T-helper 2 cell treated with Interferon-gamma antibody and Interleukin-4, amounts not matched to agents 5 μg/mL and 100 μg/mL, for 36 hours (primary cell): Measurements from ENCODE around the gene SPATC1L.

ENCODE experiments used
- DNase-seq: peaks from one replicate; pipeline ENCODE4 v3.0.0; 2021; ENCODE audit warnings: low spot score
- H3K27ac Mint-ChIP-seq: one replicate; pipeline ENCODE4 v1.8.0; 2021; ENCODE audit warnings: mild to moderate bottlenecking, mixed read lengths
- H3K27me3 Mint-ChIP-seq: one replicate; pipeline ENCODE4 v1.8.0; 2021; ENCODE audit warnings: low read depth, mixed read lengths
- H3K36me3 Mint-ChIP-seq: one replicate; pipeline ENCODE4 v1.8.0; 2021; ENCODE audit warnings: low read depth, mixed read lengths
- H3K4me1 Mint-ChIP-seq: one replicate; pipeline ENCODE4 v1.8.0; 2021; ENCODE audit warnings: low read depth, mixed read lengths
- H3K4me3 Mint-ChIP-seq: one replicate; pipeline ENCODE4 v1.8.0; 2022; ENCODE audit warnings: mild to moderate bottlenecking, moderate library complexity, mixed read lengths
- H3K9me3 Mint-ChIP-seq: one replicate; pipeline ENCODE4 v1.8.0; 2021; ENCODE audit warnings: mixed read lengths

SPATC1L gene

DNA sequence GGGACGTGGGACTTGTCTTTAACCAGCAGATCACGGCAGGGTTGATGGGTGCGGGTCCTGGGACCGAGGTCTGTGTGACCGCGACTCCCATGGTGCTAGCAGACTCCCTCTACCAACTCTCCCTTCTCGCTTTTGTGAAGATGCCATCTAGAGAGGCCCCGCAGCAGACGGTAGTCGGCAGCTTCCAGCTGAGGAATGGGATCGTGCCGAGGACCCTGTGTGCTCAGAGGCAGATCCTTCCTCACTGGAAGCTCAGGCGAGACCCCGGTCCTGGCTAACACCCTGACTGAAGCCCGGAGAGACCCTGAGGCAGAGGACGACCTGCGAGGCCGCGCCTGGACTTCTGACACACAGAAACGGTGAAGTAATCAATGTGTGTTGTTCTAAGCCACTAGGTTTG lies 12.5 kb upstream of the SPATC1L start:
- peaks cover 47% of the 10 kb centered on the region for H3K36me3 Mint-ChIP-seq
- H3K27ac Mint-ChIP-seq = no peak overlapping the region
- H3K27me3 Mint-ChIP-seq = no peaks in the 10 kb centered on the region
- H3K4me3 Mint-ChIP-seq = no peak overlapping the region
- no peaks in the 10 kb centered on the region for H3K4me1 Mint-ChIP-seq
- no peaks in the 10 kb centered on the region for H3K9me3 Mint-ChIP-seq
- DNase-seq = no peak

DNA sequence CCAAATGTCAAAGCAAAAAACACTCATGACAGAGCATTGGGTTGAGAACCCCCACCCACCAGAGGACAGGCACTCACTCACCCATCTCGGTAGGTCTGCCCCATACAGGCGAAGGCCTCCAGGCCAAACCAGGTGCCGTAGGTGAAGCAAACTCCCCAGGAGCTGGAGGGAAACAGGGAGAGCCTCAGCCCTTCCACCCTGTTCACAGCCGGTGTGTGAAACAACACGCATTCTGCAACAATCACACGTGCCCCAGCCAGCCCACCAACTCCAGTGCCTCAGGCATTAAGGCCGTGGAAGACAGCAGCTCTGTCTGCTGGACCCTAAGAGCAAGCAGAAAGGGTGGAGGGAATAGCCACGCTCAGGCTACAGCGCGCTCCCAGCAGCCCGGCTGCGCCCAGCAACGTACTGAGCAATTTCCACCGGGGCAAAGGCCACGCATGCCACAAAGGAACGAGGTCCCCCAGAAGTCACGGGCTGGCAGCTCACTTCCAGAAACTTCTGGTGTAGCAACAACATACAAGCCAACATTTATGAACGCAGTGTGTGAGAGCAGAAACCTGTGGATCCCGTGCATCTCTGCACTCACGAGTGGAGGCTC lies 11.4 kb upstream of the SPATC1L start:
- no peak for DNase-seq
- H3K27me3 Mint-ChIP-seq = no peaks in the 10 kb centered on the region
- no peaks in the 10 kb centered on the region for H3K4me1 Mint-ChIP-seq
- H3K4me3 Mint-ChIP-seq = no peak overlapping the region
- H3K36me3 Mint-ChIP-seq = peaks cover 45% of the 10 kb centered on the region
- no peaks in the 10 kb centered on the region for H3K9me3 Mint-ChIP-seq
- no peak overlapping the region for H3K27ac Mint-ChIP-seq

DNA sequence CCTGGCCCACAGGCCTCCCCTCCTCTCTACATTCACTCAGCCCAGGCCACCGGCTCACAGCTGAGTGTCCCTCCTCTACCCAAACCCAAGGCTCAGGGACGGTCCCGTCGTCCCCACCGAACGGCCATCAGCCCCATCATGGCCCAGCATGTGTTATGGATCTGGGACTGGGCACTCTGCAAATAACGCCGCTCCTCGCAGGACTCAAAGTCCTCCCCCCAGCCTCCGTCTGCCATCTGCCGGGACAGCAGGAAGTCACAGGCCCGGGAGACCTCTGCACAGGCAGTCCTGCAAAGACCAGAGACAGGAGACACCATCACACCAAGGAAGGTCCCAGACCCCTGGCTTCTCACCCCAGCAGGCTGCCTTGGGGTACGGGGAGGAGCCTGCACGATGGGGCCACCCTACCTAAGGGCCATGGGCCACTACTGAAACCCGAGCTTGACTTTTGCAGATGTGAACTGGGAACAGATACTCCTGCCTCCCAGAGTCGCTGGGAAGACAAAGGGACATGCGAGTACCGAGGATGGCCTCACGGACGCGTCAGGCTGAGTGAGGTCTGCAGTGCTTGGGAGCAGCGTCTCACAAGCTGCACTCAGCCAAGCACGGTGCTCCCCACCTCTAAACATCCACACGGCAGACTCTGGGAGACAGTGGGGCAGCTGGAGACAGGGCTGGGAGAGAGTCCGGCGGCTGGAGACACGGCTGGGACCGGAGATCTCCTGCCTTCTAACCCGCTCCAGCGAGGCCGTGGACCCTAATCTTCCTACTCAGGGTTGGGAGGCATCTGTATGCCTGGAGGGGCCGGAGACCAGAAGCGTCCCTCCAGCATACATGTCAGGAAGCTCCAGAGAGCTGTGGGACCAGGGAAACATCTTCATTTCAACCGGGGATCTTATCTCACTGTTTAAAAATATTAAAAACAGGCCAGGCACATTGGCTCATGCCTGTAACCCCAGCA lies 10.4 kb upstream of the SPATC1L start:
- Mint-ChIP-seq H3K27ac (no peak overlapping the region), H3K4me1 (no peaks in the 10 kb centered on the region), H3K9me3 (no peaks in the 10 kb centered on the region), H3K4me3 (no peak overlapping the region), H3K36me3 (peaks cover 35% of the 10 kb centered on the region), H3K27me3 (no peaks in the 10 kb centered on the region)
- no peak for DNase-seq

DNA sequence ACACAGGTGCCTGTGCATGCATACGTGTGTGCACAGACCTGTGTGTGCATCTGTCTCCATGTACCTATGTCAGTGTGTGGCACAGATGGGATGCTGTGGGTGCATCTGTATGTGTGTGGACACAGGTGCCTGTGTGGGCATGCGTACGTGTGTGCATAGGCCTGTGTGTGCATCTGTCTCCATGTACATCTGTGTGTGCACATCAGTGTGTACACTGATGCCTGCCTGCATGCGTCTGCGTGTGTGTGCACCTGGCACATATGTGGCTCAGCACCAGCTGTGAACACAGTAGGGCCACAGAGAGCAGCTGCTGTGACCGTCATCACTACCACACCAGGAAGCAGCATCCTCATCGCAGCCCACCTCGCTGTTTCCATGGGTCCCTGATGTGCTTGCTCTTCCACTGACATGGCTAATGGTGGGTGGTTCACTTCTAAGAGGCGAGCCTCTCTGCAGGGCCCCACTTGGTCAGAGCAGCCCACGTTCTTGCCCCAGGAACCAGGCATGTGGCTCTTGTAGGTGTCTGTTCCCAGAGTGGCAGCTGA lies 9.6 kb upstream of the SPATC1L start:
- H3K9me3 Mint-ChIP-seq = no peaks in the 10 kb centered on the region
- H3K27me3 Mint-ChIP-seq = no peaks in the 10 kb centered on the region
- no peak overlapping the region for H3K4me3 Mint-ChIP-seq
- no peak overlapping the region for H3K27ac Mint-ChIP-seq
- DNase-seq = no peak
- H3K4me1 Mint-ChIP-seq = no peaks in the 10 kb centered on the region
- H3K36me3 Mint-ChIP-seq = peaks cover 29% of the 10 kb centered on the region

DNA sequence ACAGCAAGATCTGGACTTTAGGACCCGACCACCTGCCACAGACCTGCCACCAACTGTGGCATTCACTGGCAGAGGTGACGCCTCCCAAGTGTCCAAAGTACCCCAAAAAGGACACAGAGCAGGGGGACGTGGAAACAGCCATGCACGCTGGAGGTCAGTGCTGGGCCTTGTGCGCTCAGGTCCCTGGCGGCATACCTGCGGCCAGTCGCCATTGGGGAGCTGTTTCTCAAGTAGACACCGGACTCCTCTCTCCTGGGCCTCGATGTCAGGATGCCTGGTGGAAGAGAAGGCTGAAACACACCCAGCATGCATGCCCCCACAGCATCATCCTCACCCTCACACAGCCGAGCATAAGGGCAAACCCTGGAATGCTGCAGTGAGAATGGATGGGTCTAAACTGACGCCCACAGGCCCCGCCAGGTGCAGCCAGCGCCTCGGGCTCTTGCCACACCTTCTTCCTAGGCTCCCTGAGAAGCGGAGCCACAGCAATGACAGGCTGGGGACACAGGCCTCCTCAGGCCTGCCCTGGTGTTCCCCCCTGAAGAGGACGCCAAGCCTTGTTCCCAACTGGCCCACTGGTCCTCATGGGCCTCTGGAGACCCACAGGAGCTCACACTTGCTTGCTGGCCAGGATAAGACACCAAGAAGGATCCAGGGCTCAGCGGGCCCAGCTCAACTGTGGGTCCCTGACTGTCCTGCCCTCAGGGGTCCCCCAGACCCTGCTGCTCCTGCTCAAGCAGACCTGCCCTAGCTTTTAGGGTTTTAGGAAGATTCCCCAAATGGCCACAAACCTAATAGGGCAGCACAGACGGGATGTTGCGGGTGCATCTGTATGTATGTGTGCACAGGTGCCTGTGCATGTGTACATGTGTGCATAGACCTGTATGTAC lies 7.7 kb upstream of the SPATC1L start:
- H3K4me1 Mint-ChIP-seq = no peaks in the 10 kb centered on the region
- H3K4me3 Mint-ChIP-seq = no peak overlapping the region
- no peak for DNase-seq
- H3K27ac Mint-ChIP-seq = no peak overlapping the region
- H3K9me3 Mint-ChIP-seq = no peaks in the 10 kb centered on the region
- peaks cover 18% of the 10 kb centered on the region for H3K36me3 Mint-ChIP-seq
- H3K27me3 Mint-ChIP-seq = no peaks in the 10 kb centered on the region

DNA sequence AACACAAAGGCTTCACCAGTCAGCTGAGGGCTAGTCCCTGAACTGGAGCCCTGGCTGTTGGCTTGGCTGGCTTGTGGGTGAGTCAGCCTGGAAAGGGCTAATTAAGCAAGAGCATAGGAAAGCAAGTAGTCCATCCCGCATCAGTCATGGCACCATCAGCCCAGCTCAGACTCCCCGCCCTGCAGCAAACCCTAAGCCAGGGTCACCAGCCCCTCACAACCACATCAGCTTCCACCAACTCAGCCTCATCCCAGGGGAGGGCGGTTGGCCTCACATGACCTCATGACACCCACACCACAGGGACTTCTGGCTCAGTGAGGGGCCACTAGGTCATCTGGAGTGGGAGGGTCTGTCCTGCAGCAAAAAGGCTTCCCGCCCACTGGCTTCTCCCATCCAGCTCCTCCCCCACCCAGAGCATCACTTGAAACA lies 7.0 kb upstream of the SPATC1L start:
- no peaks in the 10 kb centered on the region for H3K27me3 Mint-ChIP-seq
- peaks cover 16% of the 10 kb centered on the region for H3K36me3 Mint-ChIP-seq
- H3K4me3 Mint-ChIP-seq = no peak overlapping the region
- no peaks in the 10 kb centered on the region for H3K4me1 Mint-ChIP-seq
- H3K27ac Mint-ChIP-seq = no peak overlapping the region
- no peak for DNase-seq
- no peaks in the 10 kb centered on the region for H3K9me3 Mint-ChIP-seq

DNA sequence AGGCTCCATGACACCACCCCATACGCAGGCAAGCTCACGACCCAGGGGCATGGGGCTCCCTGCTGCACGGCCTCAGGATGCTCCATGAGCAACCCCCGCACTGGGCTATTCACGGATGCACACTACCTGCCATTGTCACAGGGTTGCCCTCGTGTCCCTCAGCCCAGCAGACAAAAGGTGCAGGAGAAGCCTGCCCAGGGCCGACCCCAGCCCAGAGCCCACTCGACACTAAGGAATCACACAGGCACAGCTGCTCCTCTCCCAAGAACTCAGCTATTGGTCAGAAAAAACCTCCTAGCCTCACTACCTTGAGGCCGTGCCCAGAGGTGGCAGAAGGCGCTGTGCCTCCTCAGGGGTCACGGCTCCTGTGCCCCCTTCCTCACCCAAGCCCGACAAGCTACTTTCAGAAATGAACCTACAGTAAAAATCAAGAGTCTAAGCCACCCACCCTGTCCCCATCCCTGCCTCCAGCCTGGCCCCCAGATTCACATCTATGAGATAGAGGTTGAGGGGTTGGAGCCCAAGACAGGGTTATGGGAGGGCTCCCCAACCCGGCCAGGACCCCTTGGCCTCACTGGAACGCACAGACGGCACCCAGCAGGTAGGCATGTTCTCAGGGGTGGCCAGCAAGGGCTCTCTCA lies 6.4 kb upstream of the SPATC1L start:
- Mint-ChIP-seq H3K36me3 (peaks cover 16% of the 10 kb centered on the region), H3K27me3 (no peaks in the 10 kb centered on the region), H3K9me3 (no peaks in the 10 kb centered on the region), H3K27ac (no peak overlapping the region), H3K4me3 (no peak overlapping the region), H3K4me1 (peaks cover 2% of the 10 kb centered on the region)
- no peak for DNase-seq

DNA sequence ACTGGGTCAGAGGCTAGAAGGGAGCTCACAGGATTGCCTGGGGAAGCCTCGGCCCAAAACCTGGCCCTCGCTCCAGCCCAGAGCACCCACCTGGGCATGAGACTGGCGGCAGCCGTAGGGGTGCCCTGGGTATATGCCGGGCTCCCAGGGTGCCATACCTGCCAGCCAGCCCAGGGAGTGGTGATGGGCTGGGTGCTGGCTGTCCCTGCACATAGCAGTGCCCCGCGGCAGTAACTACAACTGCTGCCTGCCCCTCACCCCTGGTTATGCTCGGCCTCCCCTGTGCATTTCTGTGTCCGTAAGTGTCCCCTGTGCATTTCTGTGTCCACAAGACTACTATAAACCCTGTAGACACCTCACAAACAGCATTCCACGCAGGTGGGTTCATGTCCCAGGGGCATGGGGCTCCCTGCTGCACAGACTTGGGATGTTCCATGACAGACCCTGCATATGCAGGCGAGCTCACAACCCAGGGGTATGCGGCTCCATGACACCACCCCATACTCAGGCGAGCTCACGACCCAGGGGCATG lies 5.8 kb upstream of the SPATC1L start:
- Mint-ChIP-seq H3K27me3 (no peaks in the 10 kb centered on the region), H3K27ac (no peak overlapping the region), H3K36me3 (peaks cover 12% of the 10 kb centered on the region), H3K4me1 (peaks cover 5% of the 10 kb centered on the region), H3K9me3 (no peaks in the 10 kb centered on the region), H3K4me3 (no peak overlapping the region)
- no peak for DNase-seq

DNA sequence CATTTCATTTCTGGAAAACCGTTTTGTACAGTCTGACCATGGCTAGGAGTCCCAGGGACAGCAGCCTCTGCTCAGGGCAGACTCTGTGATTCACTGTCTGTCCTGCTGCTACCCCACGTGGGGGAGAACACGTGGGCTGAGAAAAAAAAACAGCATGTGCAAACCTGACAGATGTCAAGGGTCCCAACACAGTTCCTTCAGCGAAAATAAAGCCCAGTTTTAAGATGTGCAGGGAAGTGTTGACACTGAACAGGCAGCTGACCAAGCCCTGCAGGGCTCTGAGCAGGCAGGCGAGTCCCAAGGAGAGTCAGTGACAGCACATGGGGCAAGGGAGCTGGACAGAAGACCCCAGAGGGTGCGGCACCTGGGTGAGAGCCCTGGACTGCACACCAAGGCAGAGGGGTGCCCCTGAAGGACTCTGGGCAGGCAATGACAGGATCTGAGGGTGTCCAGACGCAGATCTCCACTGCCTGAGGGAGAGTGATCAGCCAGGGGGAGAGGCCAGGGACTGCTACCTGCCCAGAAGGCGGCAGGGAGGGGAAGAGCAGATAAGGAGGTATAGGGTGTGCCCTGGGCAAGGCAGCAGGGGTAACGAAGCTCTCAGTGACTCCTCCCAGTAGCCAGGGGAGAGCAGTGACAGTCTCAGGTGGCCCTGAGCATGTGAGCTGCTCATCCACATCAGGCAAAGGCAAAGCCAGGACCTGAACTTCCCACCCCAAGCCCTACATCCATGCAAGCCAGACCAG lies 5.1 kb upstream of the SPATC1L start:
- no peak for DNase-seq
- Mint-ChIP-seq H3K4me1 (peaks cover 6% of the 10 kb centered on the region), H3K9me3 (no peaks in the 10 kb centered on the region), H3K36me3 (peaks cover 11% of the 10 kb centered on the region), H3K27ac (no peak overlapping the region), H3K4me3 (no peak overlapping the region), H3K27me3 (no peaks in the 10 kb centered on the region)

DNA sequence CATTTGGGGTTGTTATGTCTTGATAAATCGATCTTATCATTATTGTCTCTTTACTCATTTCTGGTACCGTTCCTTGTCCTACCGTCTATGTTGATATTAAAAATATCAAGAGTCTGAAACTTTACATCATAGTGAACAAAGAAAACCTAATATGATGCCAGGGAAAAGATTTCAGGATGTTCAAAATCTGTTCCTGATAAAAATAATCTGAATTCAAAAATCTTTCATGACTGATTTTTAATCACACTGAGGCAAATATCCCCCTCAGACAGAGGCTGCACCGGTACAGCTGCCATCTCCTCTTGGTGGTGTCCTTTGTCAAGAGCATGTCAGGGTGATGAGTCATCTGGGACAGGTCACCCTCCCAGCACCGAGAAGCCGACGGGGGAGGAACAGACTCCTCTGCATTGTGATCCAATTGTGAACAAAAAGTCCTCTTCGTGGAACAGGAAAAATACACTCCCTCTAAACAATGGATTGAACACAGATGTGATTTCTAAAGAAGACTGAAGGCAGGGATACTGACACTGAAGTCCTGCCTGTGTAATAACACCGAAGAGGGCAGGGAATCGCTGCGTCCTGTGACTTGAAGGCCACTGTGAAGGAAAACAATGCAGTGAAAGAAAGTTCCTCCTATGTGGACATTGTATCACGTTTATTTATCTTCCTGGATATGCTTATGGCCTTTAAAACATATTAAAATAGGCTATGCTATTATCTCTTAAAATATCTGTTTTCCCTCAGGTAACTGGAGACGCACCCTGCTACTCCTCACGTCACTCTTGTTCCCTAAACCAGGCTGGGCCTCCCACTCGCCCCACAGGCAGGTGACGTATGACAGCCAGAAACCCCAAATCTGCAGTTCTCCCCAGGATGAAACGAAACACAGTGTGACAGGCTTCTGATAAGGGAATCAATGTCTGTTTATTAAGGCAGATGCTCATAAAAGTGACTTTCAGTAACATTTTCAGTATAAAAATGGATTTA lies 4.3 kb upstream of the SPATC1L start:
- Mint-ChIP-seq H3K27me3 (no peaks in the 10 kb centered on the region), H3K4me3 (no peak overlapping the region), H3K36me3 (peaks cover 3% of the 10 kb centered on the region), H3K9me3 (no peaks in the 10 kb centered on the region), H3K27ac (no peak overlapping the region), H3K4me1 (peaks cover 6% of the 10 kb centered on the region)
- no peak for DNase-seq

DNA sequence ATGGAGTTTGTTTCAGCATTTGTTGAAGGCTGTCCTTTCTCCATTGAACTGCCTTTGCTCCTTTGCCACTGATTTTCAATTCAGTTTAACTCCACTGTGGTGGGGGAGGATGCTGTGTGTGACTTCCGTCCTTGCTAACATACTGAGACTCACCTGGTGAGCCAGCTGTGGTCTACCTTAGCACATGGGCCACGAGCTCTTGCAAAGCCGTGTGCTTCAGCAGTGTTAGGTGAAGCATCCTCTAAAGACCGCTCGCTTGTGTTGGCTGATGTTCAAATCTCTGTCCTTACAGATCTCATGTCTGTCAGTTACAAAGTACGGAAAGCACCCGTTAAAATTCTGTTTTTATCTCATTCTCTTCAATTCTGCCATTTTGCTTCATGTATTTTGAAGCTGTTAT lies 3.6 kb upstream of the SPATC1L start:
- H3K4me1 Mint-ChIP-seq = peaks cover 6% of the 10 kb centered on the region
- DNase-seq = no peak
- no peaks in the 10 kb centered on the region for H3K36me3 Mint-ChIP-seq
- no peak overlapping the region for H3K27ac Mint-ChIP-seq
- H3K27me3 Mint-ChIP-seq = no peaks in the 10 kb centered on the region
- no peaks in the 10 kb centered on the region for H3K9me3 Mint-ChIP-seq
- H3K4me3 Mint-ChIP-seq = no peak overlapping the region

DNA sequence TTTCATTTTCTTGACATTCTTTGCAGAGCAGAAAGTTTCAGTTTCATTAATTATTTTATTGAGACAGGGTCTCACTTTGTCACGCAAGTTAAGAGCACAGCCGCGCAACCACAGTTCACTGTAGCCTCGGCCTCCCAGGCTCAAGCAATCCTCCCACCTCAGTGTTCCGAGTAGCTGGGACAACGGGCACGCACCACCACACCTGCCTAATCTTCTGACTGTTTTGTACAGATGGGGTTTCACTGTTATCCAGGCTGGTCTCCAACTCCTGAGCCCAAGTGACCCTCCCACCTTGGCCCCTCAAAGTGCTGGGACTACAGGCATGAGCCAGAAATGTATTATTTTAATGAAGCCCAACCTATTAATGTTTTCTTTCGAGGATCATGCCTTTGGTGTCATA lies 3.0 kb upstream of the SPATC1L start:
- H3K36me3 Mint-ChIP-seq = no peaks in the 10 kb centered on the region
- H3K27ac Mint-ChIP-seq = no peak overlapping the region
- no peaks in the 10 kb centered on the region for H3K9me3 Mint-ChIP-seq
- DNase-seq = no peak
- H3K4me1 Mint-ChIP-seq = peaks cover 6% of the 10 kb centered on the region
- H3K27me3 Mint-ChIP-seq = no peaks in the 10 kb centered on the region
- H3K4me3 Mint-ChIP-seq = no peak overlapping the region
